Right lobe of liver (tissue), 4 donors: ENCODE measurements around the gene AIG1.

Experiments
- CTCF ChIP-seq, 4 donors: fragments of 200-600 bp in 3 of 4; fragments of 450-650 bp in 1 of 4; IDR thresholded peaks; one replicate each; pipeline versions ENCODE4 v1.5.1 to v1.8.0; 2016 to 2022; ENCODE audit warnings: antibody characterized with exemption in 4 of 4, mild to moderate bottlenecking in 2 of 4
- POLR2A ChIP-seq: fragments of 450-650 bp; IDR thresholded peaks from one replicate; pipeline ENCODE4 v1.6.1; 2017; ENCODE audit warnings: antibody characterized with exemption, mild to moderate bottlenecking
- donor health status: DM: no; HTN: no; CAD: no.
- donor health status: DM: no; HTN: no; CAD: no.
- donor health status: DM: no; HTN: yes; CAD: no.

- TF ChIP-seq CTCF (IDR thresholded peaks at IDR 0.05) (no peak), POLR2A (no peak)
Observed at GRCh38 chr6:143087856-143088255, 27.2 kb downstream of the AIG1 start.
